Neural cell (in vitro differentiated cells): ENCODE measurements around the gene HRH4. TPM values are rescaled to one million over a fixed set of nuclear protein-coding genes. Genes with fewer than 3 reads are reported as not detected.

ENCODE experiments used
- H2AFZ ChIP-seq: fragments of 200-600, 300-800 bp; sonication (generic), shearing (Covaris generic); 2 replicates; pipeline ENCODE4 v1.6.0; 2014; ENCODE audit warnings: low read depth, mild to moderate bottlenecking, antibody characterized with exemption, low read length, moderate library complexity
- H3F3A ChIP-seq: fragments of 200-600 bp; shearing (Covaris generic); 2 replicates; pipeline ENCODE4 v1.6.1; 2016; ENCODE audit warnings: mild to moderate bottlenecking, moderate library complexity, mixed read lengths, antibody characterized with exemption, low read length; ENCODE audit not compliant: insufficient read depth, poor library complexity, severe bottlenecking
- H3K27ac ChIP-seq: fragments of 200-600, 300-800 bp; sonication (generic), shearing (Covaris generic); 2 replicates; pipeline ENCODE4 v1.5.1; 2014; ENCODE audit warnings: mild to moderate bottlenecking, low read length, moderate library complexity
- H3K27me3 ChIP-seq: fragments of 300-800, 200-600 bp; sonication (generic), shearing (Covaris generic); 2 replicates; pipeline ENCODE4 v1.6.0; 2014; ENCODE audit warnings: mild to moderate bottlenecking, low read depth, low read length, moderate library complexity; ENCODE audit not compliant: insufficient read depth
- H3K36me3 ChIP-seq: fragments of 300-800, 200-600 bp; sonication (generic), shearing (Covaris generic); 2 replicates; pipeline ENCODE4 v1.5.1; 2014; ENCODE audit warnings: mild to moderate bottlenecking, antibody characterized with exemption, low read length, moderate library complexity; ENCODE audit not compliant: insufficient read depth
- H3K4me2 ChIP-seq: fragments of 300-800, 200-600 bp; sonication (generic), shearing (Covaris generic); 2 replicates; pipeline ENCODE4 v1.6.0; 2014; ENCODE audit warnings: mild to moderate bottlenecking, low read length
- H3K4me3 ChIP-seq: fragments of 300-800, 200-600 bp; sonication (generic), shearing (Covaris generic); 2 replicates; pipeline ENCODE4 v1.5.1; 2014; ENCODE audit warnings: mild to moderate bottlenecking, low read length, moderate library complexity
- H3K79me2 ChIP-seq: fragments of 200-600 bp; shearing (Covaris generic); replicated peaks from 2 replicates; pipeline ENCODE4 v1.6.0; 2014; ENCODE audit warnings: mild to moderate bottlenecking, low read length, moderate library complexity; ENCODE audit not compliant: insufficient read depth
- H3K9ac ChIP-seq: fragments of 300-800, 200-600 bp; sonication (generic), shearing (Covaris generic); 2 replicates; pipeline ENCODE4 v1.6.1; 2016; ENCODE audit warnings: mild to moderate bottlenecking, low read length, mixed read lengths
- H3K9me2 ChIP-seq: fragments of 200-600 bp; shearing (Covaris generic); 2 replicates; pipeline ENCODE4 v1.6.1; 2016; ENCODE audit warnings: mild to moderate bottlenecking, low read length, mixed read lengths; ENCODE audit not compliant: insufficient read depth
- H3K9me3 ChIP-seq: fragments of 200-600, 300-800 bp; sonication (generic), shearing (Covaris generic); 2 replicates; pipeline ENCODE4 v1.6.1; 2016; ENCODE audit warnings: mild to moderate bottlenecking, mixed run types, low read length, moderate library complexity, mixed read lengths
- H4K20me1 ChIP-seq: fragments of 200-600 bp; shearing (Covaris generic); 2 replicates; pipeline ENCODE4 v1.6.1; 2016; ENCODE audit warnings: mild to moderate bottlenecking, mixed run types; ENCODE audit not compliant: insufficient read depth
- CTCF ChIP-seq: fragments of 450-650 bp; IDR thresholded peaks from 2 replicates; pipeline ENCODE4 v1.5.1; 2014; ENCODE audit warnings: antibody characterized with exemption, mild to moderate bottlenecking, moderate library complexity; ENCODE audit not compliant: poor library complexity, severe bottlenecking
- EP300 ChIP-seq: fragments of 450-650 bp; conservative IDR thresholded peaks from 2 replicates; pipeline ENCODE4 v1.6.1; 2014; ENCODE audit warnings: antibody characterized with exemption, mild to moderate bottlenecking, moderate library complexity; ENCODE audit not compliant: poor library complexity, severe bottlenecking
- EZH2 ChIP-seq: fragments of 200-600, 300-800 bp; shearing (Covaris generic), sonication (generic); IDR thresholded peaks from 2 replicates; pipeline ENCODE4 v1.6.1; 2014; ENCODE audit warnings: antibody characterized with exemption, low read length, borderline replicate concordance, mild to moderate bottlenecking; ENCODE audit not compliant: insufficient read depth, poor library complexity, severe bottlenecking
- MXI1 ChIP-seq: fragments of 450-650 bp; conservative IDR thresholded peaks from 2 replicates; pipeline ENCODE4 v1.6.1; 2014; ENCODE audit warnings: antibody characterized with exemption, mild to moderate bottlenecking; ENCODE audit not compliant: poor library complexity, severe bottlenecking
- POLR2AphosphoS5 ChIP-seq: IDR thresholded peaks from 2 replicates; pipeline ENCODE4 v1.6.1; 2012
- RAD21 ChIP-seq: fragments of 450-650 bp; conservative IDR thresholded peaks from 2 replicates; pipeline ENCODE4 v1.6.1; 2014; ENCODE audit warnings: antibody characterized with exemption, mild to moderate bottlenecking, moderate library complexity
- REST ChIP-seq: IDR thresholded peaks from 2 replicates; pipeline ENCODE4 v1.6.1; 2012; ENCODE audit warnings: borderline replicate concordance
- SMC3 ChIP-seq: fragments of 450-650 bp; conservative IDR thresholded peaks from 2 replicates; pipeline ENCODE4 v1.6.1; 2014; ENCODE audit warnings: antibody characterized with exemption, mild to moderate bottlenecking, moderate library complexity; ENCODE audit not compliant: poor library complexity
- TAF1 ChIP-seq: IDR thresholded peaks from 2 replicates; pipeline ENCODE4 v1.6.1; 2012; ENCODE audit warnings: low read depth
- polyA plus RNA-seq: library from polyadenylated mRNA; depleted of rRNA; stranded (reverse); fragments of >200 nt; gene quantifications from 2 replicates; pipeline ENCODE4 v1.2.3, GENCODE V29; 2014

Gene HRH4
- polyA plus RNA-seq, 1 donor from 2014 or later: not detected

- no peak overlapping the region for H2AFZ ChIP-seq
- no peaks in the 10 kb centered on the region for H3K27me3 ChIP-seq
Measured at GRCh38 chr18:24491927-24492834, 31.7 kb downstream of the HRH4 start.

More at GRCh38 chr18:24491927-24492834, 31.7 kb downstream of the HRH4 start:
- Histone ChIP-seq H3K9me3 (no peaks in the 10 kb centered on the region), H3K9me2 (no peaks in the 10 kb centered on the region), H4K20me1 (no peaks in the 10 kb centered on the region), H3K9ac (no peak overlapping the region), H3F3A (no peaks in the 10 kb centered on the region), H3K4me2 (no peak overlapping the region), H3K36me3 (no peaks in the 10 kb centered on the region), H3K27ac (no peak overlapping the region), H3K79me2 (no peaks in the 10 kb centered on the region), H3K4me3 (no peak overlapping the region)
- TF ChIP-seq TAF1 (no peak), REST (no peak), EZH2 (no peak), MXI1 (no peak), CTCF (no peak), RAD21 (no peak), POLR2AphosphoS5 (no peak), SMC3 (no peak), EP300 (no peak)
